Stimulated activated naive B cell treated with anti-CD40 and anti-IgM and Interleukin-4, amounts not matched to agents 10 μg/mL and 1 μg/mL and 100 μg/mL, for 72 hours (primary cell): ENCODE data around the gene FMNL3.

Experiments
- ATAC-seq, 2 donors: fragments of 150-1000 bp; cut with Tn5 transposase; replicated peaks; 2 replicates each; pipeline ENCODE4 v1.10.0; 2021; ENCODE audit warnings: moderate library complexity in 1 of 2
- DNase-seq: peaks from one replicate; pipeline ENCODE4 v3.0.0; 2021
- H3K27ac Mint-ChIP-seq: one replicate; pipeline ENCODE4 v1.8.0; 2022; ENCODE audit warnings: mild to moderate bottlenecking, mixed read lengths
- H3K27me3 Mint-ChIP-seq, 2 donors: one replicate each; pipeline ENCODE4 v1.8.0; 2022; ENCODE audit warnings: mixed read lengths in 2 of 2
- H3K36me3 Mint-ChIP-seq, 2 donors: one replicate each; pipeline ENCODE4 v1.8.0; 2022; ENCODE audit warnings: mixed read lengths in 2 of 2, mild to moderate bottlenecking in 1 of 2
- H3K4me1 Mint-ChIP-seq, 2 donors: one replicate each; pipeline ENCODE4 v1.8.0; 2022; ENCODE audit warnings: mixed read lengths in 2 of 2, mild to moderate bottlenecking in 1 of 2
- H3K4me3 Mint-ChIP-seq, 2 donors: one replicate each; pipeline ENCODE4 v1.8.0; 2022; ENCODE audit warnings: mild to moderate bottlenecking in 2 of 2, mixed read lengths in 2 of 2, moderate library complexity in 1 of 2
- H3K9me3 Mint-ChIP-seq, 2 donors: one replicate each; pipeline ENCODE4 v1.8.0; 2022; ENCODE audit warnings: mixed read lengths in 2 of 2, mild to moderate bottlenecking in 1 of 2

FMNL3 gene

GRCh38 chr12:49661191-49661590 is 46.0 kb downstream of the FMNL3 start:
- DNase-seq (no peak), ATAC-seq (peak; percentile 87 to 88)
- Mint-ChIP-seq H3K27ac (peak overlapping the region; percentile 95), H3K27me3 (no peaks in the 10 kb centered on the region), H3K4me3 (peak overlapping the region; percentile 33 to 73), H3K9me3 (no peaks in the 10 kb centered on the region), H3K36me3 (peaks cover 68 to 88% of the 10 kb centered on the region in 2 donors), H3K4me1 (peaks cover 66 to 82% of the 10 kb centered on the region in 2 donors)

GRCh38 chr12:49659753-49660152 is 47.5 kb downstream of the FMNL3 start:
- Mint-ChIP-seq H3K4me3 (no peak overlapping the region), H3K4me1 (peaks cover 56 to 68% of the 10 kb centered on the region in 2 donors), H3K9me3 (no peaks in the 10 kb centered on the region), H3K27me3 (no peaks in the 10 kb centered on the region), H3K27ac (peak overlapping the region; percentile 25), H3K36me3 (peaks cover 64 to 85% of the 10 kb centered on the region in 2 donors)
- DNase-seq = no peak
- ATAC-seq = no peak

GRCh38 chr12:49658276-49658675 is 48.9 kb downstream of the FMNL3 start:
- Mint-ChIP-seq H3K4me3 (no peak overlapping the region), H3K4me1 (peaks cover 47 to 59% of the 10 kb centered on the region in 2 donors), H3K36me3 (peaks cover 68 to 86% of the 10 kb centered on the region in 2 donors), H3K27ac (peak overlapping the region; percentile 21), H3K9me3 (no peaks in the 10 kb centered on the region), H3K27me3 (no peaks in the 10 kb centered on the region)
- DNase-seq (no peak), ATAC-seq (no peak)

GRCh38 chr12:49655595-49656236 is 51.5 kb downstream of the FMNL3 start:
- Mint-ChIP-seq H3K4me1 (peaks cover 29 to 48% of the 10 kb centered on the region in 2 donors), H3K4me3 (no peak overlapping the region), H3K36me3 (peaks cover 66 to 85% of the 10 kb centered on the region in 2 donors), H3K9me3 (no peaks in the 10 kb centered on the region), H3K27ac (peak overlapping the region; percentile 72), H3K27me3 (no peaks in the 10 kb centered on the region)
- ATAC-seq (no peak), DNase-seq (no peak)

GRCh38 chr12:49654715-49655114 is 52.5 kb downstream of the FMNL3 start:
- H3K4me3 Mint-ChIP-seq = no peak overlapping the region

GRCh38 chr12:49652921-49653520 is 54.2 kb downstream of the FMNL3 start:
- Mint-ChIP-seq H3K27me3 (no peaks in the 10 kb centered on the region), H3K4me3 (no peak overlapping the region), H3K36me3 (peaks cover 75 to 87% of the 10 kb centered on the region in 2 donors), H3K9me3 (no peaks in the 10 kb centered on the region), H3K27ac (peak overlapping the region; percentile 47), H3K4me1 (peaks cover 23 to 49% of the 10 kb centered on the region in 2 donors)
- no peak for ATAC-seq
- DNase-seq = no peak

More at GRCh38 chr12:49654715-49655114, 52.5 kb downstream of the FMNL3 start:
- H3K4me1 Mint-ChIP-seq = peaks cover 27 to 46% of the 10 kb centered on the region in 2 donors
- ATAC-seq (no peak), DNase-seq (no peak)
- no peaks in the 10 kb centered on the region for H3K9me3 Mint-ChIP-seq
- peaks cover 72 to 84% of the 10 kb centered on the region in 2 donors for H3K36me3 Mint-ChIP-seq
- no peaks in the 10 kb centered on the region for H3K27me3 Mint-ChIP-seq
- H3K27ac Mint-ChIP-seq = no peak overlapping the region

- Mint-ChIP-seq H3K9me3 (no peaks in the 10 kb centered on the region), H3K27me3 (no peaks in the 10 kb centered on the region), H3K27ac (peak overlapping the region; percentile 75), H3K4me3 (no peak overlapping the region), H3K4me1 (peaks cover 21 to 53% of the 10 kb centered on the region in 2 donors), H3K36me3 (peaks cover 75 to 89% of the 10 kb centered on the region in 2 donors)
- no peak for DNase-seq
- ATAC-seq = no peak
Measured at GRCh38 chr12:49651855-49652254, 55.4 kb downstream of the FMNL3 start.

GRCh38 chr12:49649892-49650291 is 57.3 kb downstream of the FMNL3 start:
- H3K4me3 Mint-ChIP-seq = no peak overlapping the region
- no peaks in the 10 kb centered on the region for H3K9me3 Mint-ChIP-seq
- DNase-seq (no peak), ATAC-seq (no peak)
- no peaks in the 10 kb centered on the region for H3K27me3 Mint-ChIP-seq
- H3K4me1 Mint-ChIP-seq = peaks cover 30 to 66% of the 10 kb centered on the region in 2 donors
- H3K36me3 Mint-ChIP-seq = peaks cover 74 to 91% of the 10 kb centered on the region in 2 donors
- peak overlapping the region; percentile 80 for H3K27ac Mint-ChIP-seq

GRCh38 chr12:49649445-49649844 is 57.8 kb downstream of the FMNL3 start:
- Mint-ChIP-seq H3K27ac (peak overlapping the region; percentile 92), H3K27me3 (no peaks in the 10 kb centered on the region), H3K9me3 (no peaks in the 10 kb centered on the region), H3K4me1 (peaks cover 34 to 71% of the 10 kb centered on the region in 2 donors), H3K4me3 (no peak overlapping the region), H3K36me3 (peaks cover 71 to 90% of the 10 kb centered on the region in 2 donors)
- DNase-seq (no peak), ATAC-seq (no peak)

- Mint-ChIP-seq H3K4me3 (no peak overlapping the region), H3K4me1 (peaks cover 35 to 77% of the 10 kb centered on the region in 2 donors), H3K27ac (peak overlapping the region; percentile 92), H3K9me3 (no peaks in the 10 kb centered on the region), H3K27me3 (no peaks in the 10 kb centered on the region), H3K36me3 (peaks cover 69 to 88% of the 10 kb centered on the region in 2 donors)
- no peak for DNase-seq
- no peak for ATAC-seq
Measured at GRCh38 chr12:49648712-49649003, 58.5 kb downstream of the FMNL3 start.

- Mint-ChIP-seq H3K4me1 (peaks cover 34 to 71% of the 10 kb centered on the region in 2 donors), H3K9me3 (no peaks in the 10 kb centered on the region), H3K36me3 (peaks cover 68 to 88% of the 10 kb centered on the region in 2 donors), H3K4me3 (no peak overlapping the region), H3K27ac (peak overlapping the region; percentile 92), H3K27me3 (no peaks in the 10 kb centered on the region)
- DNase-seq (no peak), ATAC-seq (no peak)
Measured at GRCh38 chr12:49647827-49648711, 59.1 kb downstream of the FMNL3 start.

GRCh38 chr12:49646871-49647654 is 60.1 kb downstream of the FMNL3 start:
- Mint-ChIP-seq H3K9me3 (no peaks in the 10 kb centered on the region), H3K27me3 (no peaks in the 10 kb centered on the region), H3K4me3 (no peak overlapping the region), H3K4me1 (peaks cover 29 to 61% of the 10 kb centered on the region in 2 donors), H3K36me3 (peaks cover 67 to 85% of the 10 kb centered on the region in 2 donors), H3K27ac (peak overlapping the region; percentile 62)
- no peak for ATAC-seq
- DNase-seq = no peak

- DNase-seq = no peak
- no peak for ATAC-seq
- Mint-ChIP-seq H3K4me1 (peaks cover 29 to 59% of the 10 kb centered on the region in 2 donors), H3K36me3 (peaks cover 64 to 79% of the 10 kb centered on the region in 2 donors), H3K27ac (peak overlapping the region; percentile 60), H3K27me3 (no peaks in the 10 kb centered on the region), H3K9me3 (no peaks in the 10 kb centered on the region), H3K4me3 (no peak overlapping the region)
Measured at GRCh38 chr12:49646331-49646830, 60.8 kb downstream of the FMNL3 start.
